Dermis microvascular lymphatic vessel endothelial cell (primary cell): ENCODE results near the gene GRHPR. TPM values are rescaled to one million over a fixed set of nuclear protein-coding genes. Genes with fewer than 3 reads are reported as not detected.
A peak's percentile ranks its signal among the peaks of the same experiment; 100 is the strongest.

Experiments used
- DNase-seq, 2 donors: peaks; one replicate each; pipeline versions ENCODE4 v3.0.0 to v3.0.0-alpha.2; 2010; ENCODE audit warnings: low read depth in 2 of 2
- total RNA-seq: library from RNA; depleted of rRNA; stranded (reverse); fragments of >200 nt; gene quantifications from 2 replicates; pipeline ENCODE4 v1.2.1, GENCODE V29; 2014

GRHPR gene
- total RNA-seq, 1 donor from 2014 or later = 122 TPM

DNA sequence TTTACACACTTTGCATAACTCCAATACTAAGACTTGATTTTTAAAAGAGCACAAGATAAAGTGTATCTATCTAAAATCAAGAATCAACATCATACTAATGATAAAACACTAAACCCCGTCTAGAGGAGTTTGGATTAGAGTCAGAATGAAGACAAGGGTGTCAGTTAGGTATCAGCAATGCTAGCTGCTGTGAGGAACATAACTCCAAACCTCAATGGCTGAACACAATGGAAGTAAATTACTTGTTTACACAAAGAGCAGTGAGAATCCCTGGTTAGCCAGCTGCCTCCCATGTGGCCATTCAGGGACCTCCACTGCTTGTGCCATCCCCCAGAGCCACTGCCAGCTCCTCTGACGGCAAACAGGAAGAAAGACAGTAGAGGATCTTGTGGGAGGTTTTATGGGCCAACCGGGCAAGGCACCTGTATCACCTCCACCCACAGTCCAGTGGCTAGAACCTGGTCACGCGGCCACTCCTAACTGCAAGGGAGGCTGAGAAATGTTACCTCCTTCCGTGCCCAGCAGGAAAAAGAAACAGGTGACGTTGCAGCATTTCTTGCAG, 24.0 kb upstream of the GRHPR start:
- DNase-seq = no peak

DNA sequence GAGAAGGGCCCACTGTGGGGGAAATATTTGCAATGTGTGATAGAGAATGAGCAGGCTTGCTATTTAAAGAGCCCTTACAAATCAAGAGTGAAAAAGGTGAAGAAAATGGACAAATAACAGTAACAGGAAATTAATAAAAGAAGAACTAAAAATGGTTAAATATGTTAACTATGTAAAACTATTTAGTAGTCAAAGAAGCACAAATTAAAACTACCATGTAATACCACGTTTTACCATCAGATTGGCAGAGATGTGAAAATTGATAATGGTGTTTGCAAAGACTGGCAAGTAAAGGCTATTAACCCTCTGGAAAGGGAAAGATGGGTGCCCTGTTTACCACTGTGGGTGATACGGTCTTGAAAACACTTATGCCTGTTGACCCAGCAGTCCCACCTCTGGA, 23.2 kb upstream of the GRHPR start:
- DNase-seq = no peak

DNA sequence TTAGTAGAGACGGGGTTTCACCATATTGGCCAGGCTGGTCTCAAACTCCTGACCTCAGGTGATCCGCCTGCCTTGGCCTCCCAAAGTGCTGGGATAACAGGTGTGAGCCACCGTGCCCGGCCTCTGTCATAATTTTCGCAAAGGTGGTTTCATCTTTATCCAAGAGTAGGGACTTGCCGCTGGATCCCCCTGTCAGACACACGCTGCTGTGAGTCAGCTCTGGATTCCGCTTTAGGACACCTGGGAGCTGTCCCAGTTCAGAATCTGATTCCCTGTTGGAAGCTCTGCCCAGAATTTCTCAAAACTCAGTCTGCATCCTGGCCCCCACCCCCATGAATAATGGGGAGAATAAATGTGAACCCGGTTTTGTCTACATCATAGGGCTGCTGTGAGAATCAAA, 17.9 kb upstream of the GRHPR start:
- no peak for DNase-seq

DNA sequence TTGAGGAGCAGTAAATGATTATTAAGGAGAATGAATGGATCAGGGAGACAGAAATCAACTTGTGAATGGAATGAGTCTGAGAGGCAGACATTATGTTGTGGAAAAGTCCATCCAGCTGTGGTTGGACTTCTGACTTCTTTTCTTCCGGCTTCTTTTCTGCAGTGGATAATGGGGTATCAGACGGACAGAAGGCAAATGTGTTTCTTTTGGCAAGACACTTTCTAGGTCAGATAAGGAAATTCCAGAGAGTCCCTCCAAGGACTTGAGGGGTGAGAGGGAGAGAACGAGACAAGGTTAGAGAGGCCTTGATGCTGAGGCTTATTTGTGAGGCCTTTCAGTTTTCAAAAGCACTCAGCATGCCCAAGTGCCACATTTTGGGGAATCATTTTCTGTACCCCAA, 17.1 kb upstream of the GRHPR start:
- DNase-seq = no peak

DNA sequence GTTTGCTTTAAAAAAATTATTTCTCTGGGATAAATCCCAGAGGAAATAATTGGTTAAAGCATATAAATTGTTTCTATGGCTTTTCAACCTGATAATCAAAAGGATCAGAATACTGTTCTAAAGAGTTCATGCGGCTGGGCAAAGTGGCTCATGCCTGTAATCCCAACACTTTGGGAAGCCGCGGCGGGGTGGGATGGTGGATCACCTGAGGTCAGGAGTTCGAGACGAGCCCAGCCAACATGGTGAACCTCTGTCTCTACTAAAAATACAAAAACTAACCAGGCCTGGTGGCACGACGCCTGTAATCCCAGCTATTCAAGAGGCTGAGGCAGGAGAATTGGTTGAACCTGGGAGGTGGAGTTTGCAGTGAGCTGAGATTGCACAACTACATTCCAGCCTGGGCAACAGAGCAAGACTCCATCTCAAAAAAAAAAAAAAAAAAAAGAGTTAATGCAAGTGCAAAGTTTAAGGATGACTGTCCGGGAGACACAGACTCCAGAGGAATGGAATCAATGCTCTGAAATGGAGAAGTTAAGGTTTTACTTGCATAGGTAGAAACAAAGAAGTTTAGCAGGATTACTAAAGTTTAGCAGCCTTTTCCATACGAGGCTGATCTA, 16.6 kb upstream of the GRHPR start:
- no peak for DNase-seq

DNA sequence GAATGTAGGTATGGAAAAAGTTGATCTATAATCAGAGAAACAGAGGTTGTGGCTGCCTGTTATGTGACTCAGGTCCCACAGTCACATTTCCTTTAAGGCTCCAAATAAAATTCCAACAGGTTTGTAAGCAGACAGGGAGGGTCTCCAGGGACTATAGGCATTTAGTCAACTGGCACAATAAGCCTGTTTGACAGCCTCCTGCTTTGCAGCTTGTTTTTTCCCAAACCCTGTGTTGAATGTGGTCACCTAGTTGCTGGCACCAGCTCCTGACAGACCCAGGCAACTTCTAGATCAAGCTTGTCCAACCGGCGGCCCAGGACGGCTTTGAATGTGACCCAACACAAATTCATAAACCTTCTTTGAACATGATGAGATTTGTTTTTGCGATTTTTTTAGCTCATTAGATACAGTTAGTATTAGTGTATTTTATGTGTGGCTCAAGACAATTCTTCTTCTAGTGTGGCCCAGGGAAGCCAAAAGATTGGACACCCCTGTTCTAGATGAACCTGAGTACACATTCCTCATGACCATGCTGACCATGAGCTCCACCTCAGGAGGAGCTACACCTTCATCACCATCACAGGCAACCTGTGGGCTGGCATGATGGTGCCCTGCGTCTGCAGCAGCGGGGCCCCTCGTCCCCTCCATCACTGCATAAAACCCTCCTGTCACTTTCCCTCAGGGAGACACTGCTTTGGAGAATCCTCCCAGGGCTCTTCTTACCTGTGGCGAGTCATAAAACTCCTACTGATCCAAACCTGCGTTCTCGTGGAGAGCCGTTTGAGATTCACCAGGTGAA, 15.7 kb upstream of the GRHPR start:
- no peak for DNase-seq

DNA sequence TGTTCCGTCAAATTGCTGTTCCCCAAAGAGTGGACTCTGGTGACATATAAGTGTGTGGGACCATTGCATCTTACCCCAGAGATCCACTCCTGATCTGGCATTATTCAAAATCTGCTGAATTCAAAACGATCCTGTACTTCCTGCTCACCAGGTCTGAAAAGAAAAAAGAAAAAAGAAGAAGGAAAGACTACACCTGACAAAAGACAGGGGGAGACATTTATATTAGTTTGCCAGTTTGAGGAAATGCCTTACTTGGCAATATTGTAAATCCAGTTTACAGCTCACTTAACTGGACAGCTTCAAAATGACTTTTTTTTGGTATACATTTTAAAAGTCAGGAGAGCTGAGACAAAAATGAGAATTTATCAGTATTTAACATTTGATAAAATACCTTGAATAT, 15.0 kb upstream of the GRHPR start:
- DNase-seq = no peak

DNA sequence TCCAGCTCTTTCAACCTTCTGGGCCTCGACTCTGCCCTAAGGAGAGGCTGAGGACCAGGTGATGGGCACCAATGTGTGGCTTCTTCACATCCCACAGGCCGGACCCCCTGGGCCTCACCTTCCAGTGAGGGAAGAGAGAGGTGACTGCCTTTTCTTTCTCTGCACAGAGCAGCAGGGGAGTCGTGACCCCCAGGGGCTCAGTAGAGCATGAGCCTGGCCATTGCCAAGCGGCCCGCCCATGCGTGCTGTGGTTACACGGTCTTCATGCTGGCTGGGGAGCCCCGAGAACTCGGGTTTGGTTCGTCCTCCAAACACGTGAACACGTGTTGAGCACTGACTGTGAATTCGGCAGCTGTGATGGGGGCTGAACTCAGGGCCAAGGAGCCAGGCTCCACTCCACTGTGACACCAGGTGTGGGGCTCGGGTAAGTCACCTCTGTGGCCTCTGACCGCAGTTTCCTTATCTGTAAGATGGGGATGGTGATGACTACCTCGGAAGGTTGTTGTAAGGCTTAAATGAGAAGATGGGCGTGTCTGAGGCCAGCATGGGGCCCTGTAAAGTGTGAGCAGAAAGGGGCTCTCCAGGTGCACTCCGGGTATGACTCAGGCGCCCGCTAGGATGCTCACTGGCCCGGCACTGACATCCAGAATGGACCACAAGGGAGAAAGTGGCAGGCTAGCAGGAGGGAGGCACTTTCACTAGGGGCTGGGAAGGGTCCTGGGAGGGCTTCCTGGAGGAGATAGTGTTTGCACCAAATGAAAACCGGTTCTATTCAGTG, 13.4 kb upstream of the GRHPR start:
- DNase-seq = no peak

DNA sequence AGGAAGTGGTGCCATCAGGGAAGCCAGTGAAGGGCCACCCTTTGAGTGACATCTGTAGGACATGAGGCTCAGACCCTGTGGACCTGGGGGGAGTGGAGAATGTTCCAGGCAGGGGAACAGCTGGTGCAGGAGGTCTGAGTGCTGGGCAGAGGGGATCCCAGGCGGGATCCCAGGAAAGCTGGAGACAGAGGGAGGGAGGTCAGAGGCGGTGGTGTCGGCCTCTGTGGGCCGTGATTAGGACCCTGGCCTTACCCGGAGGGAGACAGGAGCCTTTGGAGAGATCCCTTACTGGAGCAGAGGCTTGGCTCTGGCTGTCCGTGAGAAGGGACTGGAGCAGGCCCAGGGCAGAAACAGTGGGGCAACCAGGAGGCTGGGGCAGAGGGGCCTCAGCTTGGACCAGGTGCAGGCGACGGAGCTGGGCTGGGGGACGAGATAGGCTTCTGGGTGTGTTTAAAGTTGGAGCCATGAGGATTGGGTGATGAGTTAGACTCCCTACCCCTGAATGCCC, 12.1 kb upstream of the GRHPR start:
- DNase-seq = no peak

DNA sequence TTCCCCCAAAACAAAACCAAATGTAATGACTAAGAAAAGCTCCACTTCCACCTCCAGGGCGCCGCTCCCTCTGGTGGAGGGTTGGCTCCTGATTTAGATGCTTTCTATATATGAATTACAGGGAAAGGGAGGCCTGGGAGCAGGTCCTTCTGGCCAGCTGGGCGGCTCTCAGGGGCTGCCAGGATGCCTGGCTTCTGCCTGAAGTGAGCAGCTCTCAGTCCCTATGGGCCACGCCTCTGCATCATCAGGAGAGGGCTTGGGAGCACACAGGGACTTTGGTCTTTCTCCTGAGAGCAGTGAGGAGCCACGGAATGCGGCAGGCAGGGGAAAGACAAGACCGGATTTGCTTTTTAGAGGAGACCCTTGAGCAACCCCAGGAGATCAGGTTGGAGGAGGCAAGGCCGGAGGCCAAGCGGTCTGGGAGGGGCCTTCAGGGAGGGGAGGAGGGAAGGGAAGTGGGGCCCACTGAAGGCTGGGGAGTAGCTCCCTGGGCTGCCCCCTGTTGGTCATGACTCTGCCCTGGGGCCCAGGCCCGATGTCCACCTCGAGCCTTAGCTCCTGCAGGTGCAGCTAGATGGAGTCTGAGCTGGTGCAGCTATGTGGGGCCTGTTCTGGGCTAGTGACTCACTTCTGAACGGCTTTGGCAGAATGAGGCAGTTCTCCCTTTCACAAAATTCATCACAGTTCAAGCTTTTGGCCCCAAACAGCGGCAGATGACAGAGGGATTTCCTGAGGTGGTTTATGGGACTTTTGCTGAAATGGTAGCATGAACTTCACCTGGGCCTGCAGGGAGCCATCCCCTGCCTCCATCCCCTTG, 11.3 kb upstream of the GRHPR start:
- no peak for DNase-seq

DNA sequence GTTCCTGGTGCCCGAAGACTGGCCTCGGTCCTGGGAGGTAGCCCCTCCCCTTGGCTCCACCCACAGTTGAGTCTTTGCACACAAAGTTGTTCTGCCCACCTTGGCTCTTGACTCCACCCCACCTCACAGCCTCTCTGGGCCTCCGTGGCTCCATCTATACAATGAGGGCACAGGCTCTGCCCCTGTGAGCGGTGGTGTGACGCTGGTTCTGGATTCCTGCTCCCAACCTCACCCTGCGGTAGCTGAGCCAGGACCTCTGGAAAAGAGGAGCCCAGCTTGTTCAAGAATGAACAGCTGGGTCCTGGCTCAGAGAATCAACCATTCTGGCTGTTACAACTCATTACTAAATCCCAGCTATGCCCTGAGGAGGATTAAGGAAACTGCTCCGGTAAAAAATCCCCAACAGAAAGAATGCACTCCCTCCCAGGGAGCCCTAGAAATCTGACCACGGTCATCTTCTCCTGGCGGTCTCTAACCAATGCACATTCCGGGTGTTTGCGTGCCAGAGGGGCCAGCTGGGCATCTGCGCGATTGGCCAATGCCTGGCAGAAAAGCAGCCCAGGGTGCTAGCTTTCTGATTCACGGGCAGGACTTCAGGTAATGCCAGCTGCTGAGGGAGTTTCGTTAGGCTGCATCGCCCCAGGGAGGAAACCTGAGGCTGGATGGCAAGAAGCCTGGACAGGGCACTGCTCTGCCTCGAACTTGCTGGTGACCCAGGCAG, 9.9 kb upstream of the GRHPR start:
- DNase-seq = no peak

DNA sequence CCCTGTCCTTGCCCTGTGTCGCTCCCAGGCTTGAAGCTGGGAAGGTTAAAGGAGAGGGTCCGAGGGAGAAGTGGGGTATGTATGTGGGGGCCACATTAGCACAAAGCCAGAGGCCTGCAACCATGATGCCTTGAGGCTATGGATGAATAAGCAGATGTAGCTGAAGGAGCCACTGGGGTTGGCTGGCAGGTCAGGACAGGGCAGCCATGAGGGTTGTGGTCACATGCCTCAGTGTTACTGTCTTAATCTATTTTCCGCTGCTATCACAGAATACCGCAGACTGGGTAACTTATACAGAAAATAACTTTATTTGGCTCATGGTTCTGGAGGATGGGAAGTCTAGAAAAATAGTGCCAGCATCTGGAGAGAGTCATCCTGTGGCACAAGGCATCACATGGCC, 9.2 kb upstream of the GRHPR start:
- DNase-seq = no peak

DNA sequence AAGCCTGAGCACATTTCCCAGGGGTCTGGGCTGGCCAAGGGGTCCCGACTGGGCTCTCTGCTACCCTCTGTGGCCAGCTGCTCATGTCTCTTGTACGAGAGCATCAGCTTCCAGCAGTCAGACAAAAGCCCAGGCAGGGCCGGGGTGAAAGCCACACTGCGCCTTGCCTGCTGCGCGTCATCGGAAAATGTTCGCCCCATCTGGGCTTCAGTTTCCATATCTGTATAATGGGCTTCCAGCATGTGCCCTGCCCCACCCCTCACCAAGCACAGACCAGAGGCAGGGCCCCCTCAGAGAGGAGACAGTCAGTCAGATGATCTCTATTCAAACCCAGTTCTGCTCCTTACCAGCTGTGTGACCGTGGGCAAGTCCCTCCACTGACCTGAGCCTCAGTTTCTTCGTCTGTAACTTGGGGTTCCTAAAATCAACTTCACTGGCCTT, 8.0 kb upstream of the GRHPR start:
- no peak for DNase-seq

DNA sequence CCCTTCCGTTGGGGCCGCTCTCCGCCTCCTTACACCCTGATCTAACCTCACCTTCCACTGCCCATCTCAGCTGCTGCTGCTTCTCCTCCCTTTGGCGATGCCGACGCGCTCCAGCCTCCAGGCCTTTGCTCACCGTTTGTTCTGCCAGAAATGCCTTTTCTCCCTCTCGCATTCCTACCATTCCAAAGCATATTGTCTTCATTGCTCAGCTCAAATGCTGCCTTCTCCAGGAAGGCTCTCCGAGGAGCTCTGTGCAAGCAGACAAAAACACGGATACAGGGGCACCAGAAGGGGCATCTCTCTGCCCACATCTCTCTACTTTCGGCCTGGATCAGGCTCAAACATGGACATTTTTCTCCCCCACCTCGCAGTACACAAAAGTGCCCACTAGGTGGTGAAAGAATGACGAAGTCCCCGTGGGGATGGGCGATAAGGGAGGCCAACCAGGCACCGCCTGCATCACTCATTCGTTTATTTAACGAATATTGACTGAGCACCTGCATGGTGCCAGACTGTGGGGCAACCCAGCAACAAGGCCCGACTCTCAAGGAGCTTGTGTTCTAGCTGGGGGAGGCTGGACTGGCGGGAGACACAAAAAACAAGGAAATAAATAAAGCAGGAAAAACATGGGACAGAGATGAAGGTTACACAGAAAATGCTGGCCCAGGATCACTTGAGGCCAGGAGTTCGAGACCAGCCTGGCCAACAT, 7.3 kb upstream of the GRHPR start:
- DNase-seq = peak; percentile 50 to 75

DNA sequence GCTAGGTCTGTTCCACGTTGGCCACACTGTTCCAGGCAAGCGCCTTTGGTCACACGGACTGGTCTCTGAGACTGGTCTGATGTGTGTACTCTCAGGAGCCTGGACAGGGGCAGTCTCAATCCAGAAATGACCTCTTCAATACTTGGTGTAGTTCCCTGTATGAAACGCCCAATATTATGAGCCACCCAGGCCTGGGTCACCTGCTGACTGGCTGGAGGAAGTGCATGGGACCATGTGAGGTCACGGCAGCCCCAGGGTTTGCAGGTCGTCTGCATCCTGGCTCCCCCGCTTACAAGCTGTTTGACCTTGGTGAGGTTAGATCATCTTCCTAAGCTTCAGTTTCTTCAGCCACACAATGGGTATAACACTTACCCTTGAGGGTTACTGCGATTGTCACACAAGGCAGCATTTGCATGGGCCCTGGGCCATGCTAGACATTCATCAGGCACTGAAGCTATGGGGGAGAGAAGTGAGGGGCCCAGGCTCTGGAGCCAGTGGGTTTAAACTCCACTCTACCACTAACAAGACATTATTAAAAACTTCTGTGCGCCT, 5.2 kb upstream of the GRHPR start:
- no peak for DNase-seq

DNA sequence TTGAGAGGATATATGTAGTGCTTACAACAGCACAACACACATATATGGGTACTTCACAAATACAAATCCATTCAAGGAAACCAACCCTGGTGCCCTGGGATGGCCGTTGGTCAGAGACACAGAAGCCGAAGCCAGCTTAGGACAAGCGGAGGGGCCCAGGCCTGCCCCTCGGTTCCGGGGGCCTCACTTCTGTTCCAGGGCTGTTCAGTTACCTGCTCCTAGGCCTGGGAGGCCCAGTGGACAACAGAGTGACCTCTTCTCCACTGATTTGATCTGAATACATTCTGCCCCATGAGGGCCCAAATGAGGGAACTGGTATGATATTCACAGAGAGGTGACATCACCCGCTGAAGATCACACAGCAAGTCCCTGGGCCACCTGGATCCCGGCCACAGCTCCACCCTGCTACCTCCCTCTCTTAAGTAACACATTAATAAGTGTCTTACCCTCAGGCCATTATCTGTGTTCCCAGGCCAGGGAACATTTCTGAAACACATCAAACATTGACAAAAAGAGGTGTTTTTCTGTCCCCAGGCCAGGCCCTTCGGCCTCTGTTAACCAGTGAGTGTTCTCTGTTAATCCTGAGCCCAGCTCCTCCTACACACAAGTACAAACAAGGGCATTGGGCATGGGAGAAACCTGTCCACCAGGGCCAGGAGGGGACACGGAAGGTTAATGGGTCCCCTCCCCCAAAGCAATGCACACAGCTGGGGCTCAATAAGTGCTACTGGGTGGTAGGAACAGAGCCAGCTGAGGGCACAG, 4.5 kb upstream of the GRHPR start:
- no peak for DNase-seq

DNA sequence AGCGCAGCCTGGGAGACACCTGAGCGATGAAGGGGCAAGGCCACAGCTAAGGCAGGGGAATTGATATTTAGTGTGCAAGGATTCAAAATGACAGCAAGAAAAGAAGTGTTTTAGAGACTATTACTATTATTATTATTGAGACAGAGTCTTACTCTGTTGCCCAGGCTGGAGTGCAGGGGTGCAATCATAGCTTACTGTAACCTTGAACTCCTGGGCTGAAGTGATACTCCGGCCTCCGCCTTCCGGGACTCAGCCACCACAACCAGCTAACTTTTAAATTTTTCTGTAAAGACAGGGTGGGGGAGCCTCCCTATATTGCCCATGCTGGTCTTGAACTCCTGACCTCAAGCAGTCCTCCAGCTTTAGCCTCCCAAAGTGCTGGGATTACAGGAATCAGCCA, 3.3 kb upstream of the GRHPR start:
- DNase-seq = no peak

DNA sequence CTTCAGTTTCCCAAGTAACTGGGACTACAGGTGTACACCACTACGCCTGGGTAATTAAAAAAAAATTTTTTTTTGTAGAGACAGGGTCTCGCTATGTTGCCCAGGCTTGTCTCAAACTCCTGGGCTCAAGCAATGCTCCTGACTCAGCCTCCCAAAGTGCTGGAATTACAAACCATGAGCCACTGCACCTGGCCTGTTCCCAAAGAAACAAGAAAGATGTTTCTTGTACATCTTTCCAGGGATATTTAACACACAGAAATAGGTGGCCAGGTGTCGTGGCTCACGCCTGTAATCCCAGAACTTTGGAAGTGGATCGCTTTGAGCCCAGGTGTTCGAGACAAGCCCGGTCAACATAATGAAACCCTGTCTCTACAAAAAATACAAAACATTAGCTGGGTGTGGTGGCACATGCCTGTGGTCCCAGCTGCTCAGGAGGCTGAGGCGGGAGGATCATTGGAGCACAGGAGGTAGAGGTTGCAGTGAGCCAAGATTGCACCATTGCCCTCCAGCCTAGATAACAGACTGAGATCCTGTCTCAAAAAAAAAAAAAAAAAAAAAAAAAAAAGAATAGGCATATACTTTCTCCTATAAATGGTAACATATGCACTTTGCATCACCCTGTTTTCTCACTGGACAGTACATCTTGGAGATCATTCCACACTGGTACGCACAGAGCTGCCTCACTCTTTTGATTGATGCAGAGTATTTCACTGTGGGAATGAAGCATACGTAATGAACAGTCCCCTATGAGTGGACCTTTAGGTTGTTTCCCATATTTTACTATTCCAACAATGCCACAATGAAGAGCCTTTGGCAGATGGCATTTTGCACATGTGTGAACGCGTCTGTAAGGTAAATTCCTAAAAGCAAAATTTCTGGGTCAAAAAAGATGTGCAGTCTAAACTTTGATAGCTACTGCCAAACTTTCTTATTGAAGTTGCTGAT, 2.0 kb upstream of the GRHPR start:
- DNase-seq = no peak
